MM.1S (cell line): ENCODE measurements around the gene CRYBB3.

Source experiments
- EZH2 ChIP-seq: fragments of 300-600 bp; sonication (generic); optimal IDR thresholded peaks from 2 replicates; pipeline ENCODE3; 2017; ENCODE audit warnings: low read depth, mild to moderate bottlenecking, antibody characterized with exemption, low read length, mixed read lengths
- EZH2phosphoT487 ChIP-seq: fragments of 300-600 bp; sonication (generic); IDR thresholded peaks from 2 replicates; pipeline ENCODE4 v1.6.1; 2018; ENCODE audit warnings: antibody characterized with exemption, low read length
- TF ChIP-seq, protein P1 (sequence below): fragments of 300-600 bp; sonication (generic); IDR thresholded peaks from 2 replicates; pipeline ENCODE4 v1.5.1; 2016; ENCODE audit warnings: antibody characterized with exemption, low read length, mixed read lengths

DNA sequence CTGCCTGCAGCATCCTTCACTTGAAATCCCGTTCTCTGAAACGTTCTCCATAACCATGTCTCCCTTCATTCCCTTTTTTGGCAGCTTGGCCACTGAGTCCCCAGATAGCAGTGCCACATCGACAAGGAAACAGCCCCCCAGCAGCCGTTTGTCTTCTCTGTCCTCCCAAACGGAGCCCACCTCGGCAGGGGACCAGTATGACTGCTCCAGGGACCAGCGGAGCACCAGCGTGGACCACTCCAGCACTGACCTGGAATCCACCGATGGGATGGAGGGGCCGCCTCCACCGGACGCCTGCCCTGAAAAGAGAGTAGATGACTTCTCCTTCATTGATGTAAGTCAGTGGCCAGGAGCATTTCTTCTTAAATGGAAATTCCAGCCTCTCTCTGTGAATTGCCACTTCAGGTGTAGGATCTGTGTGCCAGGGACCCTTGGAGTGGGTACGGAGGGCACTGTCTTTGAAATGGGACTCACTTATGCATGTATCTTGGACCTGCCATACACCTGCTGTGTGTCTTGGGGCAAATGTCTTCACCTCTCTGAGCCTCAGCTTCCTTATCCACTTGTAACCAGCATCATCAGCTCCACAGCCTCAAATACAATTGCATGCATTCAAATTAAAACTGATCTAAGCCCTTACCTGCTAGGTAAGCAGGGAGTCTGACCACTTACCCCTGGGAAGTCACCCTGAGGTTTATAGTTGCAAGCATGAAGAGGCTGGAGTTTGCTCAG, 25.3 kb upstream of the CRYBB3 start:
- TF ChIP-seq, protein P1, sequence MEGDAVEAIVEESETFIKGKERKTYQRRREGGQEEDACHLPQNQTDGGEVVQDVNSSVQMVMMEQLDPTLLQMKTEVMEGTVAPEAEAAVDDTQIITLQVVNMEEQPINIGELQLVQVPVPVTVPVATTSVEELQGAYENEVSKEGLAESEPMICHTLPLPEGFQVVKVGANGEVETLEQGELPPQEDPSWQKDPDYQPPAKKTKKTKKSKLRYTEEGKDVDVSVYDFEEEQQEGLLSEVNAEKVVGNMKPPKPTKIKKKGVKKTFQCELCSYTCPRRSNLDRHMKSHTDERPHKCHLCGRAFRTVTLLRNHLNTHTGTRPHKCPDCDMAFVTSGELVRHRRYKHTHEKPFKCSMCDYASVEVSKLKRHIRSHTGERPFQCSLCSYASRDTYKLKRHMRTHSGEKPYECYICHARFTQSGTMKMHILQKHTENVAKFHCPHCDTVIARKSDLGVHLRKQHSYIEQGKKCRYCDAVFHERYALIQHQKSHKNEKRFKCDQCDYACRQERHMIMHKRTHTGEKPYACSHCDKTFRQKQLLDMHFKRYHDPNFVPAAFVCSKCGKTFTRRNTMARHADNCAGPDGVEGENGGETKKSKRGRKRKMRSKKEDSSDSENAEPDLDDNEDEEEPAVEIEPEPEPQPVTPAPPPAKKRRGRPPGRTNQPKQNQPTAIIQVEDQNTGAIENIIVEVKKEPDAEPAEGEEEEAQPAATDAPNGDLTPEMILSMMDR, result no peak
- TF ChIP-seq EZH2 (no peak), EZH2phosphoT487 (no peak)
